ENCODE measurements around the gene CSF3R.

GRCh38 chr1:36453600-36454388, 28.9 kb downstream of the CSF3R start:
- TF ChIP-seq POLR2A (IDR thresholded peaks at IDR 0.05; ENCODE audit: low read depth, low read length) (no peak), TAF1 (IDR thresholded peaks at IDR 0.05; ENCODE audit: borderline replicate concordance, low read depth, low read length) (no peak)
